ENCODE measurements around the gene HOMER3. TPM values are rescaled to one million over a fixed set of nuclear protein-coding genes. Genes with fewer than 3 reads are reported as not detected.

HOMER3 gene
- total and polyA plus RNA-seq, 2 experiments from 2014 or later = 28.9 to 53.4 TPM

- no peak overlapping the region for H3K4me3 ChIP-seq
- peak; percentile 59 for DNase-seq (ENCODE audit: low spot score)
- H4K20me1 ChIP-seq (ENCODE audit: insufficient read depth, poor library complexity, severe bottlenecking) = peaks cover 2% of the 10 kb centered on the region
- H2AFZ ChIP-seq = no peak overlapping the region
- peaks cover 4% of the 10 kb centered on the region for H3K27me3 ChIP-seq
- H3K9me3 ChIP-seq (ENCODE audit: low read depth) = no peaks in the 10 kb centered on the region
- H3K4me2 ChIP-seq = peak overlapping the region; percentile 98
- no peak overlapping the region for H3K27ac ChIP-seq
- 34% methylated on average over 21 of the region's 28 CpGs for WGBS (ENCODE audit: low lambda C conversion rate, missing lambda C conversion rate)
- no peaks in the 10 kb centered on the region for H3K9me2 ChIP-seq (replicated peaks; ENCODE audit: insufficient read depth)
- no peaks in the 10 kb centered on the region for H3K36me3 ChIP-seq (replicated peaks; ENCODE audit: insufficient read depth, low read depth)
- TF ChIP-seq EZH2phosphoT487 (IDR thresholded peaks at IDR 0.05; ENCODE audit: low read depth, severe bottlenecking, unreplicated experiment) (no peak), EZH2 (IDR thresholded peaks at IDR 0.05; ENCODE audit: borderline replicate concordance) (no peak)
- TF ChIP-seq, protein P1, sequence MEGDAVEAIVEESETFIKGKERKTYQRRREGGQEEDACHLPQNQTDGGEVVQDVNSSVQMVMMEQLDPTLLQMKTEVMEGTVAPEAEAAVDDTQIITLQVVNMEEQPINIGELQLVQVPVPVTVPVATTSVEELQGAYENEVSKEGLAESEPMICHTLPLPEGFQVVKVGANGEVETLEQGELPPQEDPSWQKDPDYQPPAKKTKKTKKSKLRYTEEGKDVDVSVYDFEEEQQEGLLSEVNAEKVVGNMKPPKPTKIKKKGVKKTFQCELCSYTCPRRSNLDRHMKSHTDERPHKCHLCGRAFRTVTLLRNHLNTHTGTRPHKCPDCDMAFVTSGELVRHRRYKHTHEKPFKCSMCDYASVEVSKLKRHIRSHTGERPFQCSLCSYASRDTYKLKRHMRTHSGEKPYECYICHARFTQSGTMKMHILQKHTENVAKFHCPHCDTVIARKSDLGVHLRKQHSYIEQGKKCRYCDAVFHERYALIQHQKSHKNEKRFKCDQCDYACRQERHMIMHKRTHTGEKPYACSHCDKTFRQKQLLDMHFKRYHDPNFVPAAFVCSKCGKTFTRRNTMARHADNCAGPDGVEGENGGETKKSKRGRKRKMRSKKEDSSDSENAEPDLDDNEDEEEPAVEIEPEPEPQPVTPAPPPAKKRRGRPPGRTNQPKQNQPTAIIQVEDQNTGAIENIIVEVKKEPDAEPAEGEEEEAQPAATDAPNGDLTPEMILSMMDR (IDR thresholded peaks at IDR 0.05; ENCODE audit: poor library complexity) = no peak
- H3K4me1 ChIP-seq (ENCODE audit: insufficient read depth) = peaks cover 6% of the 10 kb centered on the region
- no peaks in the 10 kb centered on the region for H3K79me2 ChIP-seq
Observed at GRCh38 chr19:18894254-18895037, 46.6 kb downstream of the HOMER3 start.

GRCh38 chr19:18893587-18894253, 47.3 kb downstream of the HOMER3 start:
- H3K9me2 ChIP-seq (replicated peaks; ENCODE audit: insufficient read depth) = no peaks in the 10 kb centered on the region
- peaks cover 6% of the 10 kb centered on the region for H3K4me1 ChIP-seq (ENCODE audit: insufficient read depth)
- DNase-seq (ENCODE audit: low spot score) = no peak
- H4K20me1 ChIP-seq (ENCODE audit: insufficient read depth, poor library complexity, severe bottlenecking) = peaks cover 2% of the 10 kb centered on the region
- peaks cover 4% of the 10 kb centered on the region for H3K27me3 ChIP-seq
- H3K27ac ChIP-seq = no peak overlapping the region
- H3K79me2 ChIP-seq = no peaks in the 10 kb centered on the region
- H2AFZ ChIP-seq = no peak overlapping the region
- H3K4me3 ChIP-seq = no peak overlapping the region
- peak overlapping the region; percentile 98 for H3K4me2 ChIP-seq
- WGBS (ENCODE audit: low lambda C conversion rate, missing lambda C conversion rate) = 87% methylated on average over 9 of the region's 18 CpGs
- no peaks in the 10 kb centered on the region for H3K36me3 ChIP-seq (replicated peaks; ENCODE audit: insufficient read depth, low read depth)
- H3K9me3 ChIP-seq (ENCODE audit: low read depth) = no peaks in the 10 kb centered on the region
- TF ChIP-seq EZH2 (IDR thresholded peaks at IDR 0.05; ENCODE audit: borderline replicate concordance) (no peak), EZH2phosphoT487 (IDR thresholded peaks at IDR 0.05; ENCODE audit: low read depth, severe bottlenecking, unreplicated experiment) (no peak)
- TF ChIP-seq, protein P1 (IDR thresholded peaks at IDR 0.05; ENCODE audit: poor library complexity) = no peak

DNA sequence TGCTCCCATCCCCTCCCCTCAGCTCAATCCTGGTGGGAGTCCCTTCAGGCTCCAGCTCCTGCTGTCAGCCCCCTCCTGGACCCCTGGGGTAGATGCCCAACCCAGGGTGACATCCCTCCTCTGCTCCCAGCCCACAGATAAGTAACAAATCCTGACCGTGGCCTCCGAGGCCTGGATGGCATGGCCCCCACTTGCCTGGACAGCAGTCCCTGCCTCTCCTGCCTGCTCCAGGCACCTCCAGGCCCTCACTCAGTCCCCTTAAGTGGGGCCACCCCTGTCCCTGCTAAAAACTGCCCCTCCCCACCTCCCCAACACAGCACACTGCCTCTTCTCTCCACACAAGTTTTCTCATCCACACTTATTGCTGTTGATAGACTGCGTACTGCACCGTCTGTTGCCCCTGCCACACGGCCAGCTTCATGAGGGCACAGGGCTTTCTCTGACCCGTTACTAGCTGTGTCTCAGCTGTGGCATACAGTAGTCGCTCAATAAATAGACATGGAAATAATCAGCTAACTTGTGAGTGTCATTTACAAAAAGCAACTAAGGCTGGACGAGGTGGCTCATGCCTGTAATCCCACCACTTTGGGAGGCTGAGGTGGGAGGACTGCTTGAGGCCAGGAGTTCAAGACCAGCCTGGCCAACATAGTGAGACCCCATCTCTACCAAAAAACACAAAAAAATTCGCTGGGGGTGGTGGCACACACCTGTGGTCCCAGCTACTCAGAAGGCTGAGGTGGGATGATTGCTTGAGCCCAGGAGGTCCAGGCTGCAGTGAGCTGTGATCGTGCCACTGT, 50.9 kb downstream of the HOMER3 start:
- Histone ChIP-seq H3K27me3 (no peaks in the 10 kb centered on the region), H2AFZ (no peak overlapping the region), H3K4me2 (no peak overlapping the region), H3K27ac (no peak overlapping the region), H3K9me2 (replicated peaks; ENCODE audit: insufficient read depth) (no peaks in the 10 kb centered on the region), H3K9me3 (ENCODE audit: low read depth) (no peaks in the 10 kb centered on the region), H3K4me3 (no peak overlapping the region), H4K20me1 (ENCODE audit: insufficient read depth, poor library complexity, severe bottlenecking) (peaks cover 2% of the 10 kb centered on the region), H3K79me2 (no peaks in the 10 kb centered on the region), H3K36me3 (replicated peaks; ENCODE audit: insufficient read depth, low read depth) (no peaks in the 10 kb centered on the region), H3K4me1 (ENCODE audit: insufficient read depth) (no peaks in the 10 kb centered on the region)
- DNase-seq (ENCODE audit: low spot score) = no peak
- TF ChIP-seq, protein P1 (IDR thresholded peaks at IDR 0.05; ENCODE audit: poor library complexity) = no peak
- TF ChIP-seq EZH2 (IDR thresholded peaks at IDR 0.05; ENCODE audit: borderline replicate concordance) (no peak), EZH2phosphoT487 (IDR thresholded peaks at IDR 0.05; ENCODE audit: low read depth, severe bottlenecking, unreplicated experiment) (no peak)
- 87% methylated on average over 10 of the region's 10 CpGs for WGBS (ENCODE audit: low lambda C conversion rate, missing lambda C conversion rate)

Data from hepatocyte (in vitro differentiated cells).